Coronary artery (tissue), 2 donors: ENCODE data around the gene TUBA1C.

Experiments
- DNase-seq: peaks from one replicate; pipeline ENCODE4 v3.0.0-alpha.2; 2017; ENCODE audit warnings: low spot score
- H3K27ac ChIP-seq, 2 donors: fragments of 200-600 bp; sonication (generic); one replicate each; pipeline ENCODE4 v1.5.1; 2016 to 2019
- H3K4me3 ChIP-seq: fragments of 200-600 bp; sonication (generic); 2 replicates; pipeline ENCODE4 v1.5.1; 2016; ENCODE audit warnings: mild to moderate bottlenecking, moderate library complexity
- TF ChIP-seq, protein P1 (sequence below): fragments of 200-600 bp; sonication (generic); IDR thresholded peaks from one replicate; pipeline ENCODE4 v1.5.1; 2019; ENCODE audit warnings: antibody characterized with exemption

Gene TUBA1C

DNA sequence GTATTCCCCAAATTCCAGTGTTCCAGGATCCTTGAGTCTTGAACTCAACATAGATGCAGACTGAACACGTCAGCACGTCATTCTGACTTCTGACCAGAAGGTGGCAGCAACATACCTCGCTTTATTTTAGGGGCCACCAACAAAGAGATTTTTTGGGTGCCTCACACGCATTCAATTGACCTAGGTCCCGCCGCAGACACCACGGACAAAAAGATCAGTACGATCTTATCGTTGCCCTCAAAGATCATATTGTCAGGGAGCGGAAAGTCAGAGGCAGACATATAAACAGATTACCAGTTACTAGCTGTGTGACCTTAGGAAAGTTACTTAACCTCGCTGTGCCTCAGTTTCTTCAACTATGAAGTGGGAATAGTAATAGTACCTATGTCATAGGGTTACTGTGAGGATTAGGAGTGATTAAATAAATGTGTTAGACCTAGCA lies 23.6 kb downstream of the TUBA1C start:
- Histone ChIP-seq H3K4me3 (no peak overlapping the region), H3K27ac (no peak overlapping the region)
- DNase-seq = no peak
- TF ChIP-seq, protein P1, sequence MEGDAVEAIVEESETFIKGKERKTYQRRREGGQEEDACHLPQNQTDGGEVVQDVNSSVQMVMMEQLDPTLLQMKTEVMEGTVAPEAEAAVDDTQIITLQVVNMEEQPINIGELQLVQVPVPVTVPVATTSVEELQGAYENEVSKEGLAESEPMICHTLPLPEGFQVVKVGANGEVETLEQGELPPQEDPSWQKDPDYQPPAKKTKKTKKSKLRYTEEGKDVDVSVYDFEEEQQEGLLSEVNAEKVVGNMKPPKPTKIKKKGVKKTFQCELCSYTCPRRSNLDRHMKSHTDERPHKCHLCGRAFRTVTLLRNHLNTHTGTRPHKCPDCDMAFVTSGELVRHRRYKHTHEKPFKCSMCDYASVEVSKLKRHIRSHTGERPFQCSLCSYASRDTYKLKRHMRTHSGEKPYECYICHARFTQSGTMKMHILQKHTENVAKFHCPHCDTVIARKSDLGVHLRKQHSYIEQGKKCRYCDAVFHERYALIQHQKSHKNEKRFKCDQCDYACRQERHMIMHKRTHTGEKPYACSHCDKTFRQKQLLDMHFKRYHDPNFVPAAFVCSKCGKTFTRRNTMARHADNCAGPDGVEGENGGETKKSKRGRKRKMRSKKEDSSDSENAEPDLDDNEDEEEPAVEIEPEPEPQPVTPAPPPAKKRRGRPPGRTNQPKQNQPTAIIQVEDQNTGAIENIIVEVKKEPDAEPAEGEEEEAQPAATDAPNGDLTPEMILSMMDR = peak; percentile 74

DNA sequence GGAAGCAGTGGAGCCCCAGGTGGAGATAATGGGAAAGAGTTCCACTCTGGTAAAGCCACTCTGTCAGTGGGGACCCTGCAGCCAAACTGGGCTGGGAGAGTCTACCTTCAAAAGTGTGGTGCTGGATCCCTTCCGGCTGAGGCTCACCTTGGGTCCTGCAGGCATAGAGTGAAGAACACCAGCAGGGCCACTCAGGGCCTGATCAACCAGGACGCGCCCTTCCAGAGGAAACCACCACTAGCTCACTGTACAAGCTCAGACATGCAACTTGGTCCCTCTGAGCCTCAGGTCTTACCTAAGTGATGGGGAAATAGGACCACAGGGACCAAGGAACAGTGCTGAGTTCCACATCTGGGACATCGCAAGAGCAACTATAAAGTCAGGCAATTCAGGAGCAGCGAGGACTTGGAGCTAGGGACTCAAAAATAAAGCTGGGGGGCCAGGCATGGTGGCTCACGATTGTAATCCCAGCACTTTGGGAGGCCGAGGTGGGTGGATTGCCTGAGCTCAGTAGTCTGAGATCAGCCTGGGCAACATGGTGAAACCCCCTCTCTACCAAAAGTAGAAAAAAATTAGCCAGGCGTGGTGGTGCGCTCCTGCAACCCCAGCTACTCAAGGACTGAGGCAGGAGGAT lies 24.2 kb downstream of the TUBA1C start:
- DNase-seq = no peak

DNA sequence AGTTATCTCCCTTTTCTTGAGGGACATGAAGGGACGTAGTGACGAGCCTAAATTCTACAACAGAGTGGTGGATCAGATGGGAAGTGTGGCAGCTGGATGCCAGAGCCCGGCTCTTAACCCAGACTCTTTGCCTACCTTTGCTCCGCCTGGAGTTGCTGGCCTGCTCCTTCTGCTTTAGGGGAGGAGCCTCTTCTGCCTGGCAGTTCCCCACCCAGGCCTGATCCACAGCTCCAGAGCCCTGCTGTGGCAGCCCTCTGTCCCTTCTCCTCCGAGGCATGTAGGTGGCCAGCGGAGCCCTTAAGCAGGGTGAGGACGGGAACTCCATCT lies 27.8 kb downstream of the TUBA1C start:
- peak overlapping the region; percentile 47 to 71 for H3K27ac ChIP-seq

More for the DNA sequence above, 24.2 kb downstream of the TUBA1C start:
- H3K27ac ChIP-seq = no peak overlapping the region
- TF ChIP-seq, protein P1 = no peak
- no peak overlapping the region for H3K4me3 ChIP-seq

GRCh38 chr12:49293056-49293956 lies 28.4 kb downstream of the TUBA1C start:
- peak overlapping the region; percentile 47 to 71 for H3K27ac ChIP-seq
- TF ChIP-seq, protein P1 = no peak
- DNase-seq = no peak
- peak overlapping the region; percentile 61 for H3K4me3 ChIP-seq

More for the DNA sequence above, 27.8 kb downstream of the TUBA1C start:
- TF ChIP-seq, protein P1 = no peak
- no peak for DNase-seq
- H3K4me3 ChIP-seq = peak overlapping the region; percentile 61

DNA sequence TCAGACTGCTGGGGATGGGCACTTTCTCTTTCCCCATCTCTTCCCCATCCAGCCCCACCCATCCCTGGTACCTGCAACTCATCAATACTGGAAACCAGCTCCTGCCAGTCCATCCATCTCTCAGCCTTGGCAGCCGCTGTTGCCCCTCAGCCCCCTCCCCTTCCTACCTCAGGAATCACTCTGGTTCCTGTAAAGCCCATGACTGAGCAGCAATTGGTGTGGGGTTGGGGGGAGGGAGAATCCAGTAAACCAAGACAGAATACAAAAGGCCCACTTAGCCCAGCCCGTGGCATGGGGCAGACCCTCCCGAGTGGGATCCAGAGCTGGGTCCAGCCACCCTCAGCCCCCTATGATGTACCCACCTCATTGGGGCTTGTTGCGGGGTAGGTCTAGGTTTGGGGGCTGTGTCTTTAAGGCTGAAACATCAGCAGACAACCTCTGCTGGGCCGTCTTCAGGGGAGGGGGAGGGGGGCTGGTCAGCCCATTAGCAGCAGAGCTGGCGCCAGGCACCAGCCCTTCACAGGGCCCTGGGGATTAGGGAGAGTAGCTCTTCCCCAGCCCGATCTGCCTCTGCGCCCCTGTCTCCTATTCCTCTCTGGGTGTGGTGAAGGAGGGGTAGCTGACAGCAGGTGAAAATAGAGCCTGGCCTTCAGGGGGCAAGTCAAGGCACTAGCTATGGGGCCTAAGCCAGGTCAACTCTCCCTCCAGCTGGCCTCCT lies 29.4 kb downstream of the TUBA1C start:
- DNase-seq = no peak
- TF ChIP-seq, protein P1 = no peak
- Histone ChIP-seq H3K4me3 (no peak overlapping the region), H3K27ac (no peak overlapping the region)

- TF ChIP-seq, protein P1 = no peak
- no peak overlapping the region for H3K27ac ChIP-seq
- no peak for DNase-seq
- no peak overlapping the region for H3K4me3 ChIP-seq
Measured at GRCh38 chr12:49294804-49295081, 29.9 kb downstream of the TUBA1C start.
